GM18870 (cell line): Measurements from ENCODE around the gene TRIM27.
"Not testable (repeated sequence)": the region's sequence is repeated elsewhere in the genome, so short reads cannot be mapped to it uniquely, and the experiment has no call there.

Experiments used
- ATAC-seq: cut with Tn5 transposase; IDR thresholded peaks from one replicate; pipeline ENCODE4 v1.9.1; 2021; ENCODE audit warnings: moderate library complexity; ENCODE audit not compliant: unreplicated experiment

Gene TRIM27

GRCh38 chr6:28865401-28866204 lies 58.2 kb downstream of the TRIM27 start:
- ATAC-seq = no peak

GRCh38 chr6:28864326-28864923 lies 59.4 kb downstream of the TRIM27 start:
- no peak for ATAC-seq

GRCh38 chr6:28863604-28864325 lies 60.0 kb downstream of the TRIM27 start:
- no peak for ATAC-seq

- no peak for ATAC-seq
These were observed 61.7 kb downstream of the TRIM27 start for GRCh38 chr6:28862077-28862476.

GRCh38 chr6:28861339-28861738 lies 62.4 kb downstream of the TRIM27 start:
- no peak for ATAC-seq

- no peak for ATAC-seq
These were observed 63.2 kb downstream of the TRIM27 start for GRCh38 chr6:28860581-28860980.

- ATAC-seq = no peak
These were observed 64.8 kb downstream of the TRIM27 start for GRCh38 chr6:28858963-28859362.

- no peak for ATAC-seq
These were observed 67.2 kb downstream of the TRIM27 start for GRCh38 chr6:28856620-28857005.

GRCh38 chr6:28854405-28854804 lies 69.4 kb downstream of the TRIM27 start:
- ATAC-seq = not testable (repeated sequence)
